H1 (cell line): ENCODE data around the gene FRMD4B. TPM values are rescaled to one million over a fixed set of nuclear protein-coding genes. Genes with fewer than 3 reads are reported as not detected.

ENCODE experiments used
- CTCF ChIA-PET: fragments of 300-600 bp; sonication (Branson Sonifier 250); formaldehyde crosslinking; loops from one replicate; lab custom pipeline; 2021; ENCODE audit not compliant: partially characterized antibody; lab: Charles Lee
- POLR2A ChIA-PET: fragments of 300-600 bp; sonication (Branson Sonifier 250); formaldehyde crosslinking; loops from one replicate; lab custom pipeline; 2021; ENCODE audit warnings: inconsistent platforms; ENCODE audit not compliant: partially characterized antibody; lab: Charles Lee
- DNase-seq, 2 experiments: peaks; one replicate each; pipeline versions ENCODE4 v3.0.0 to v3.0.0-alpha.2; 2010 to 2022; ENCODE audit warnings: low spot score in 2 of 2, low read depth in 1 of 2, mixed read lengths in 1 of 2
- FAIRE-seq: peaks from 2 replicates; lab custom pipeline; 2011; peaks lifted over from hg19 to GRCh38; lab: Jason Lieb, UNC
- H2AFZ ChIP-seq: 2 replicates; pipeline ENCODE4 v1.8.1; 2012; ENCODE audit warnings: low read length, inconsistent platforms
- H2AK5ac ChIP-seq: 2 replicates; pipeline ENCODE4 v1.6.1; 2013; ENCODE audit warnings: low read depth, low read length
- H2BK120ac ChIP-seq: replicated peaks from 2 replicates; pipeline ENCODE3; 2013; ENCODE audit warnings: low read depth, low read length, inconsistent platforms
- H2BK12ac ChIP-seq: 2 replicates; pipeline ENCODE4 v1.6.1; 2013; ENCODE audit warnings: low read depth, low read length
- H2BK15ac ChIP-seq: 2 replicates; pipeline ENCODE4 v1.6.1; 2013; ENCODE audit warnings: low read length
- H2BK20ac ChIP-seq: 2 replicates; pipeline ENCODE4 v1.6.1; 2013; ENCODE audit warnings: low read length
- H2BK5ac ChIP-seq: 2 replicates; pipeline ENCODE4 v1.6.1; 2013; ENCODE audit warnings: low read depth, low read length
- H3K14ac ChIP-seq: 2 replicates; pipeline ENCODE4 v1.6.1; 2013; ENCODE audit warnings: inconsistent platforms; ENCODE audit not compliant: insufficient read length
- H3K18ac ChIP-seq: 2 replicates; pipeline ENCODE4 v1.6.1; 2013; ENCODE audit warnings: low read length; ENCODE audit errors: extremely low read depth
- H3K23ac ChIP-seq: 2 replicates; pipeline ENCODE4 v1.6.1; 2013; ENCODE audit warnings: inconsistent platforms; ENCODE audit not compliant: insufficient read length
- H3K23me2 ChIP-seq: 2 replicates; pipeline ENCODE4 v1.6.1; 2013; ENCODE audit warnings: low read depth, low read length
- H3K27ac ChIP-seq: 2 replicates; pipeline ENCODE4 v1.6.1; 2011; ENCODE audit warnings: low read depth, low read length, inconsistent platforms
- H3K27me3 ChIP-seq, 4 experiments: replicated peaks in 1 of 4; 1 replicate in 1 of 4; 2 replicates in 3 of 4; pipeline versions ENCODE4 v1.6.1 to v1.8.1; 2011 to 2013; ENCODE audit warnings: low read length in 3 of 4, mild to moderate bottlenecking in 3 of 4, inconsistent platforms in 2 of 4, mixed read lengths in 2 of 4, moderate library complexity in 1 of 4; ENCODE audit not compliant: control insufficient read depth in 3 of 4, insufficient read depth in 3 of 4; ENCODE audit errors: extremely low read depth in 1 of 4
- H3K36me3 ChIP-seq, 4 experiments: 2 replicates each; pipeline versions ENCODE4 v1.6.1 to v1.8.1; 2011 to 2013; ENCODE audit warnings: mild to moderate bottlenecking in 4 of 4, low read length in 3 of 4, moderate library complexity in 2 of 4, control low read depth in 1 of 4, inconsistent platforms in 1 of 4; ENCODE audit not compliant: insufficient read depth in 4 of 4, control insufficient read depth in 2 of 4
- H3K4ac ChIP-seq: replicated peaks from 2 replicates; pipeline ENCODE3; 2013; ENCODE audit warnings: low read length, low read depth, mixed read lengths, inconsistent platforms; ENCODE audit not compliant: insufficient read length
- H3K4me1 ChIP-seq, 4 experiments: replicated peaks in 1 of 4; 1 replicate in 1 of 4; 2 replicates in 3 of 4; pipeline versions ENCODE4 v1.6.1 to v1.8.1; 2011 to 2013; ENCODE audit warnings: low read length in 3 of 4, inconsistent platforms in 2 of 4, mixed read lengths in 1 of 4; ENCODE audit not compliant: insufficient read depth in 4 of 4, control insufficient read depth in 3 of 4
- H3K4me2 ChIP-seq, 2 experiments: 2 replicates each; pipeline versions ENCODE4 v1.6.1 to v1.8.1; 2011 to 2013; ENCODE audit warnings: low read depth in 2 of 2, low read length in 2 of 2, control low read depth in 1 of 2, inconsistent platforms in 1 of 2, mild to moderate bottlenecking in 1 of 2; ENCODE audit not compliant: insufficient read depth in 1 of 2
- H3K4me3 ChIP-seq, 4 experiments: fragments of 200-600, 300-600 bp in 1 of 4; sonication (generic), shearing (Covaris generic), sonication (Bioruptor Twin) in 1 of 4; 2 replicates each; pipeline versions ENCODE4 v1.5.1 to v1.8.1; 2011 to 2016; ENCODE audit warnings: low read length in 4 of 4, low read depth in 3 of 4, control low read depth in 2 of 4, inconsistent platforms in 2 of 4, mild to moderate bottlenecking in 2 of 4, mixed read lengths in 1 of 4, moderate library complexity in 1 of 4; ENCODE audit not compliant: insufficient read depth in 2 of 4; ENCODE audit errors: extremely low read depth in 1 of 4
- H3K56ac ChIP-seq: replicated peaks from 2 replicates; pipeline ENCODE3; 2013; ENCODE audit warnings: low read depth, mild to moderate bottlenecking, mixed read lengths, low read length, inconsistent platforms; ENCODE audit not compliant: insufficient read length
- H3K79me1 ChIP-seq: 2 replicates; pipeline ENCODE4 v1.6.1; 2013; ENCODE audit warnings: low read depth, low read length, control low read depth
- H3K79me2 ChIP-seq, 2 experiments: 2 replicates each; pipeline versions ENCODE4 v1.6.1 to v1.8.1; 2012 to 2013; ENCODE audit warnings: low read length in 2 of 2, mild to moderate bottlenecking in 2 of 2, inconsistent platforms in 1 of 2; ENCODE audit not compliant: insufficient read depth in 2 of 2, control insufficient read depth in 1 of 2
- H3K9ac ChIP-seq, 4 experiments: replicated peaks in 1 of 4; 1 replicate in 1 of 4; 2 replicates in 3 of 4; pipeline versions ENCODE4 v1.6.1 to v1.8.1; 2011 to 2013; ENCODE audit warnings: low read depth in 3 of 4, low read length in 3 of 4, control low read depth in 2 of 4, mild to moderate bottlenecking in 2 of 4, moderate library complexity in 2 of 4, inconsistent platforms in 1 of 4; ENCODE audit errors: extremely low read depth in 1 of 4
- H3K9me3 ChIP-seq, 2 experiments: 2 replicates each; pipeline versions ENCODE4 v1.6.1 to v1.8.1; 2012 to 2013; ENCODE audit warnings: mild to moderate bottlenecking in 2 of 2, moderate library complexity in 2 of 2, control low read depth in 1 of 2, inconsistent platforms in 1 of 2, low read depth in 1 of 2, low read length in 1 of 2, mixed read lengths in 1 of 2; ENCODE audit not compliant: insufficient read depth in 2 of 2
- H4K20me1 ChIP-seq, 2 experiments: replicated peaks in 1 of 2; 2 replicates each; pipeline versions ENCODE3 to v1.8.1; 2011 to 2013; ENCODE audit warnings: inconsistent platforms in 2 of 2, low read length in 2 of 2, mild to moderate bottlenecking in 1 of 2; ENCODE audit not compliant: insufficient read depth in 2 of 2, control insufficient read depth in 1 of 2
- H4K5ac ChIP-seq: 2 replicates; pipeline ENCODE4 v1.6.1; 2013; ENCODE audit warnings: low read length, low read depth, mixed read lengths, inconsistent platforms; ENCODE audit not compliant: insufficient read length
- H4K8ac ChIP-seq: 2 replicates; pipeline ENCODE4 v1.8.0; 2013; ENCODE audit warnings: mild to moderate bottlenecking, moderate library complexity, low read length, inconsistent platforms; ENCODE audit not compliant: insufficient read depth; ENCODE audit errors: extremely low read depth
- H4K91ac ChIP-seq: replicated peaks from 2 replicates; pipeline ENCODE3; 2013; ENCODE audit warnings: low read length, mixed read lengths, inconsistent platforms; ENCODE audit not compliant: insufficient read length
- ASH2L ChIP-seq: fragments of 200-600, 300-600 bp; sonication (generic); IDR thresholded peaks from one replicate; pipeline ENCODE4 v1.7.1; 2017; ENCODE audit warnings: low read length
- HDAC6 ChIP-seq: IDR thresholded peaks from one replicate; pipeline ENCODE4 v1.7.1; 2012; ENCODE audit warnings: low read depth, mild to moderate bottlenecking, inconsistent platforms, low read length, moderate library complexity
- POLR2A ChIP-seq, 2 experiments: IDR thresholded peaks; 1 replicate in 1 of 2; 2 replicates in 1 of 2; pipeline ENCODE4 v1.6.1; 2011; ENCODE audit warnings: low read depth in 2 of 2, low read length in 2 of 2, mild to moderate bottlenecking in 2 of 2; ENCODE audit errors: control extremely low read depth in 1 of 2
- RXRA ChIP-seq: IDR thresholded peaks from 2 replicates; pipeline ENCODE4 v1.6.1; 2011; ENCODE audit warnings: low read depth, mild to moderate bottlenecking, low read length, moderate library complexity; ENCODE audit not compliant: insufficient read depth
- WGBS, 2 experiments: shearing (Covaris generic) in 1 of 2; methylation state at CpG; one replicate each; pipeline versions ENCODE4 v1.1.6 to v1.1.7; 2013 to 2015; ENCODE audit warnings: low lambda C conversion rate in 2 of 2, mixed read lengths in 2 of 2, inconsistent platforms in 1 of 2, low coverage in 1 of 2, missing lambda C conversion rate in 1 of 2; ENCODE audit not compliant: insufficient replicate concordance in 2 of 2, insufficient coverage in 1 of 2, insufficient read length in 1 of 2; ENCODE audit errors: extremely low coverage in 1 of 2, missing lambda C conversion rate in 1 of 2; 5-methylcytosine and 5-hydroxymethylcytosine counted together
- polyA plus RNA-seq, 7 experiments: library from polyadenylated mRNA; depleted of rRNA in 3 of 7; stranded (reverse) in 5 of 7; unstranded in 2 of 7; fragments of >200 nt in 5 of 7; fragments of 200-250 nt in 2 of 7; gene quantifications; 1 replicate in 5 of 7; 2 replicates in 1 of 7; 4 replicates in 1 of 7; pipeline versions ENCODE4 v1.2.1 to v1.2.3, GENCODE V29; 2011 to 2013; ENCODE audit warnings: missing spikeins in 2 of 7, mixed read lengths in 2 of 7
- total RNA-seq: library from RNA; stranded (reverse); fragmentation: NEBNext Ultra II Directional; extraction: Animal tissue kit (Norgen Biotek cat#: 25700); gene quantifications from 2 replicates; pipeline ENCODE4 v1.2.1, GENCODE V29; 2021

FRMD4B gene
- total and polyA plus RNA-seq, 2 of the 8 experiments (the other 6 are each of a cell fraction or from before 2014, with no cell fraction given) = 2.7 to 7.2 TPM

DNA sequence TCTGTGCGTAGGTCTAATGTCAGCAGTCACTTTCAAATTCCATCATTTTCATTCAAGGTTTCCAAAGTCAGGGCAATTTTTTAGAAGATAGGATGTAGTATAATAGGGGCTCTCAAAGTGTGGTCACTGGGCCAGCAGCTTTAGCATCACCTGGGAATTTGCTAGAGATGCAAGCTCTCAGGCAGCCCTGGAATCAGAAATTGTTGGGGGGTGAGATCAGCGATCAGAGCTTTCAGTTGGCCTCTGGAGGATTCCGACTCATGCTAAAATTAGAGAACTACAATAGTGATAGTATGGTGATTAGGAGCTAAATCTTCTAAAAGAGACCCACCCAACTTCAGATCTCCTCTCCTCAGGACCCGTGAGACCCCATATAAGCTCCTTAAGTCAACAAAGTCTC, 2.4 kb upstream of the FRMD4B start:
- Histone ChIP-seq H2BK5ac (no peak overlapping the region), H4K20me1 (peaks cover 0 to 3% of the 10 kb centered on the region in 2 experiments), H2BK20ac (no peak overlapping the region), H3K4me2 (no peak overlapping the region), H3K56ac (no peak overlapping the region), H3K18ac (no peak overlapping the region), H2BK15ac (no peak overlapping the region), H2AFZ (no peak overlapping the region), H3K27ac (no peak overlapping the region), H3K4ac (no peak overlapping the region), H3K4me1 (peaks cover 0 to 15% (median 9%) of the 10 kb centered on the region in 4 experiments; a peak in 6 of 7 replicates), H3K79me2 (no peaks in the 10 kb centered on the region), H3K14ac (no peak overlapping the region), H3K23me2 (peaks cover 10% of the 10 kb centered on the region; the same call in 1 of the 2 replicates), H4K91ac (no peak overlapping the region), H2BK12ac (no peak overlapping the region), H3K9me3 (no peaks in the 10 kb centered on the region), H4K5ac (no peak overlapping the region), H3K36me3 (no peaks in the 10 kb centered on the region), H2AK5ac (no peak overlapping the region), H3K4me3 (no peak overlapping the region), H3K79me1 (no peaks in the 10 kb centered on the region), H3K23ac (no peak overlapping the region), H3K9ac (no peak overlapping the region), H3K27me3 (peaks cover 5 to 20% (median 15%) of the 10 kb centered on the region in 4 experiments), H2BK120ac (no peak overlapping the region), H4K8ac (no peak overlapping the region)
- FAIRE-seq (no peak), DNase-seq (no peak)
- CTCF ChIA-PET = interaction anchor here (0.6 to 2.8 kb wide), 3 partner anchors 21 to 226 kb away, joined by 3 to 14 read pairs (median 9); no protein-coding TSS in a partner anchor
- 55% methylated on average over 4 of the region's 4 CpGs; no CpG with 5 or more reads in 1 of the 2 experiments for WGBS, 2 experiments
- POLR2A ChIA-PET = no interaction called here
- TF ChIP-seq HDAC6 (no peak), POLR2A (IDR thresholded peaks at IDR 0.05; ENCODE audit: control extremely low read depth in 1 of 2, low read depth in 2 of 2, low read length in 2 of 2) (no peak), ASH2L (no peak), RXRA (no peak)
